Mucosa of rectum (tissue), 2 donors: ENCODE measurements around the gene ETV6.

Experiments used
- H3K27ac ChIP-seq, 2 donors: one replicate each; pipeline ENCODE4 v1.7.0; 2013; ENCODE audit warnings: inconsistent platforms in 2 of 2, low read depth in 2 of 2, low read length in 2 of 2
- H3K27me3 ChIP-seq, 2 donors: one replicate each; pipeline ENCODE4 v1.7.0; 2013; ENCODE audit warnings: low read length in 2 of 2; ENCODE audit not compliant: control insufficient read depth in 2 of 2, insufficient read depth in 2 of 2
- H3K36me3 ChIP-seq, 2 donors: one replicate each; pipeline ENCODE4 v1.7.0; 2013; ENCODE audit warnings: low read length in 2 of 2; ENCODE audit not compliant: control insufficient read depth in 2 of 2, insufficient read depth in 2 of 2
- H3K4me1 ChIP-seq, 2 donors: one replicate each; pipeline ENCODE4 v1.7.0; 2013; ENCODE audit warnings: low read length in 2 of 2, mild to moderate bottlenecking in 1 of 2; ENCODE audit not compliant: control insufficient read depth in 2 of 2, insufficient read depth in 2 of 2
- H3K4me3 ChIP-seq, 2 donors: one replicate each; pipeline ENCODE4 v1.7.0; 2013; ENCODE audit warnings: low read length in 2 of 2
- H3K9ac ChIP-seq, 2 donors: one replicate each; pipeline ENCODE4 v1.7.0; 2013; ENCODE audit warnings: low read length in 2 of 2, low read depth in 1 of 2, mild to moderate bottlenecking in 1 of 2
- H3K9me3 ChIP-seq, 2 donors: one replicate each; pipeline ENCODE4 v1.7.0; 2013; ENCODE audit warnings: low read length in 2 of 2; ENCODE audit not compliant: control insufficient read depth in 2 of 2
- donor health status: healthy.
- donor health status: Normal muscosa, but diverticular disease.

Gene ETV6

GRCh38 chr12:11774821-11775220, 125.3 kb downstream of the ETV6 start:
- H3K36me3 ChIP-seq = peaks cover 0 to 7% of the 10 kb centered on the region in 2 donors
- H3K4me3 ChIP-seq = no peak overlapping the region
- no peak overlapping the region for H3K27ac ChIP-seq
- H3K9me3 ChIP-seq = no peaks in the 10 kb centered on the region
- no peak overlapping the region for H3K9ac ChIP-seq
- no peaks in the 10 kb centered on the region for H3K27me3 ChIP-seq
- peaks cover 7 to 15% of the 10 kb centered on the region in 2 donors for H3K4me1 ChIP-seq

GRCh38 chr12:11776316-11776715, 126.8 kb downstream of the ETV6 start:
- Histone ChIP-seq H3K9ac (no peak overlapping the region), H3K27me3 (no peaks in the 10 kb centered on the region), H3K4me3 (no peak overlapping the region), H3K4me1 (peaks cover 2 to 9% of the 10 kb centered on the region in 2 donors), H3K9me3 (no peaks in the 10 kb centered on the region), H3K27ac (no peak overlapping the region), H3K36me3 (peaks cover 0 to 4% of the 10 kb centered on the region in 2 donors)

- Histone ChIP-seq H3K9me3 (no peaks in the 10 kb centered on the region), H3K27me3 (no peaks in the 10 kb centered on the region), H3K36me3 (peaks cover 0 to 4% of the 10 kb centered on the region in 2 donors), H3K27ac (no peak overlapping the region), H3K4me1 (peaks cover 2 to 9% of the 10 kb centered on the region in 2 donors), H3K9ac (no peak overlapping the region), H3K4me3 (no peak overlapping the region)
These were observed 128.0 kb downstream of the ETV6 start for GRCh38 chr12:11777451-11777850.

- no peak overlapping the region for H3K27ac ChIP-seq
- H3K36me3 ChIP-seq = peaks cover 0 to 4% of the 10 kb centered on the region in 2 donors
- no peak overlapping the region for H3K4me3 ChIP-seq
- no peak overlapping the region for H3K9ac ChIP-seq
- H3K4me1 ChIP-seq = peaks cover 2 to 9% of the 10 kb centered on the region in 2 donors
- H3K9me3 ChIP-seq = no peaks in the 10 kb centered on the region
- H3K27me3 ChIP-seq = no peaks in the 10 kb centered on the region
These were observed 128.5 kb downstream of the ETV6 start for GRCh38 chr12:11777962-11778361.

- Histone ChIP-seq H3K4me1 (peaks cover 0 to 3% of the 10 kb centered on the region in 2 donors), H3K9me3 (no peaks in the 10 kb centered on the region), H3K27me3 (no peaks in the 10 kb centered on the region), H3K36me3 (peaks cover 0 to 4% of the 10 kb centered on the region in 2 donors), H3K27ac (no peak overlapping the region), H3K9ac (no peak overlapping the region), H3K4me3 (no peak overlapping the region)
These were observed 129.5 kb downstream of the ETV6 start for GRCh38 chr12:11778713-11779685.

GRCh38 chr12:11780521-11781101, 131.1 kb downstream of the ETV6 start:
- H3K9me3 ChIP-seq = no peaks in the 10 kb centered on the region
- no peak overlapping the region for H3K9ac ChIP-seq
- no peaks in the 10 kb centered on the region for H3K4me1 ChIP-seq
- no peak overlapping the region for H3K27ac ChIP-seq
- no peak overlapping the region for H3K4me3 ChIP-seq
- no peaks in the 10 kb centered on the region for H3K36me3 ChIP-seq
- no peaks in the 10 kb centered on the region for H3K27me3 ChIP-seq

GRCh38 chr12:11782914-11783420, 133.5 kb downstream of the ETV6 start:
- no peaks in the 10 kb centered on the region for H3K27me3 ChIP-seq
- H3K36me3 ChIP-seq = no peaks in the 10 kb centered on the region
- H3K4me3 ChIP-seq = no peak overlapping the region
- H3K9me3 ChIP-seq = no peaks in the 10 kb centered on the region
- no peak overlapping the region for H3K27ac ChIP-seq
- H3K4me1 ChIP-seq = no peaks in the 10 kb centered on the region
- H3K9ac ChIP-seq = no peak overlapping the region

GRCh38 chr12:11785712-11786111, 136.2 kb downstream of the ETV6 start:
- no peak overlapping the region for H3K4me3 ChIP-seq
- H3K27me3 ChIP-seq = no peaks in the 10 kb centered on the region
- H3K4me1 ChIP-seq = peaks cover 0 to 2% of the 10 kb centered on the region in 2 donors
- no peaks in the 10 kb centered on the region for H3K36me3 ChIP-seq
- no peaks in the 10 kb centered on the region for H3K9me3 ChIP-seq
- no peak overlapping the region for H3K27ac ChIP-seq
- H3K9ac ChIP-seq = no peak overlapping the region

- no peaks in the 10 kb centered on the region for H3K36me3 ChIP-seq
- no peak overlapping the region for H3K4me3 ChIP-seq
- H3K4me1 ChIP-seq = peaks cover 0 to 2% of the 10 kb centered on the region in 2 donors
- no peaks in the 10 kb centered on the region for H3K27me3 ChIP-seq
- H3K27ac ChIP-seq = no peak overlapping the region
- no peaks in the 10 kb centered on the region for H3K9me3 ChIP-seq
- H3K9ac ChIP-seq = no peak overlapping the region
These were observed 137.3 kb downstream of the ETV6 start for GRCh38 chr12:11786638-11787365.
